SH-SY5Y (cell line): ENCODE measurements around the gene PRAMEF12.

Experiments used
- GATA2 ChIP-seq: IDR thresholded peaks from 2 replicates; pipeline ENCODE4 v1.6.1; 2011; ENCODE audit warnings: mild to moderate bottlenecking, low read depth, low read length
- GATA3 ChIP-seq: IDR thresholded peaks from 2 replicates; pipeline ENCODE4 v1.6.1; 2011; ENCODE audit warnings: low read depth, mild to moderate bottlenecking, low read length, moderate library complexity

DNA sequence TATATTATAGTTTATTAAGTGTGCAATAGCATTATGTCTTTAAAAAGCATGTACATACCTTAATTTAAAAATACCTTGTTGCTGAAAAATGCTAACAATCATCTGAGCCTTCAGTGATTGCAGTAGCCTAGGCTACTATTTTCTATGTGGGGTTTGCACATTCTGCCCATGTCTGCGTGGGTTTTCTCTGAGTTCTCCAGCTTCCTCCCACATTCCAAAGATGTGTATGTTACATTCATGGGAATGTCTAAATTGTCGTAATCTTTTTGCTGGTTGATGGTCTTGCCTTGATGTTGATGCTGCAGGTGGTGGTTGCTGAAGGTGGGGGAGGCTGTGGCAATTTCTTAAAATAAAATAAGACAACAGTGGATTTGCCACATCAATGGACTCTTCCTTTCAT is 45.1 kb upstream of the PRAMEF12 start:
- TF ChIP-seq GATA2: no peak
- no peak for TF ChIP-seq GATA3
